GM21360 (cell line): ENCODE data around the gene DNM3.
A peak's percentile ranks its signal among the peaks of the same experiment; 100 is the strongest.
"Not testable (repeated sequence)": the region's sequence is repeated elsewhere in the genome, so short reads cannot be mapped to it uniquely, and the experiment has no call there.

Source experiments
- ATAC-seq: cut with Tn5 transposase; IDR thresholded peaks from one replicate; pipeline ENCODE4 v1.9.1; 2021; ENCODE audit warnings: mild to moderate bottlenecking, moderate library complexity; ENCODE audit not compliant: unreplicated experiment

The DNM3 gene

GRCh38 chr1:171841050-171841910 is at the start of gene DNM3:
Gene DNM3, plus strand, starts transcription at chr1:171841498. Its CDS starts 159 bp downstream, at chr1:171841657.
- peak; percentile 90 for ATAC-seq

DNA sequence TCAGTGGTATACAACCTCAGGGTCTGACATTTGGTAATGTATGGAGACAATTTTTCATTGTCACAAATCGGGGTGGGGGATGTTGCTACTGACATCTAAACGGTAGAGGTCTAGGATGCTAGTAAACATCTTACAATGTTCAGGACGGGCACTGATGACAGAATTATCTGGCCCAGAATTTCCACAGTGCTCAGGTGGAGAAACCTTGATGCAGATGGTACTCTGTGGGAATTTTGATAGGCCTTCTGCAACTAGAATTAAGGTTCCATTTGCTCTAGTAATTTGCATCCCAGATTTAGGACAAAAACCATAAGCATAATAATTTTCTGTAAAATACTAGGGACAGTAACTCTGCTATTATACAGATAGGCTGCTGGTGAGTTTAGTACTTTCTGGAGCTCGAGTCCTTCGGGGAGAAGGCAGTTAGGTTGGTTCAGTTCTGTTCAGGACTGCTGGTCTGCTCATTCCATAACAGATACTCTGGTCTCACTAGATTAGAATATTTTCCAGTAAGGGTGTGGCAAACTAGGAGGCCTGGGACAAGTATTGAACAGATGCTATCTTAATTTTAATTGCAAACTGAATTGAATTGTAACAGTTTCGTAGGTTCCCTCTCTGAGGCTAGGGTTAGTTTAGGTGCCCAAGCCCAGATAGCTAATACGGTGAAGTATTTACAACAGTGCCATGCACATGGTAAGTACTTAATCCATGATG is 48.5 kb upstream of the DNM3 start:
- no peak for ATAC-seq

DNA sequence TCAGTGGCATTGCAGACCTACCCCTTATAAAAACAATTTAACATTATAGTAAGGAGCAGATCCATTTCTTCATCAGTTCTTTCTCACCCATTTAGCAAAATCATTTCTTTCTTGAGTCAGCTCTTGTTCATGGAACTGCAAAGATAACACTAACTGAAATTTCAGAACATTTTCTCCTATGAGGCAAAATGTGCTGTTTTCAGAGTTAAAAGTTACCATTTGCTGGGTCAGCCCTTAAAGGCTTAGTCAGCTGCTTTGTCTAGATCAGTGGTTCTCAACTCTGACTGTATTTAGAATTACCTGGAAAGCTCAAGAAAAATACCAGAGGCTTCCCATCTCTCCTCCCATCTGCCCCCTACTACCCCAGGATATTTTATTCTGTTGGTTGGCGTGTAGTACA is 47.7 kb upstream of the DNM3 start:
- ATAC-seq = no peak

DNA sequence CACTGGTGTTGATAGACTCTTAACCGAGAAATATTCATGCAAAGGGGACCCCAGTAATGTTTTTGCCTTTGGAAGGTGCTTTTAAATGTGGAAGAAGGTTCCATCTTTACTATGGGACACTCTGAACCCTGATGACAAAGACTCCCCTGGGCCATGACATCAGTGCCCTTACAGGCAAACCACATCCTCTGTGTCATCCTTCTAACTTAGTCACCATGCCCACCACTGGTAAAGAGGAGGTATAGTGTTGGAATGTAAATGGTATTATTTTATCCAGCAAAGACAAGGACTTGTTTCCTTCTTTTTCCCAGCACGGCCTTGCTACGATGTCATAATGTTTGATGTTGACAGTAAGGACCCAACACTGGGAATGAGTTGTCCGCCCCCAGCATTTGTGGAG is 47.2 kb upstream of the DNM3 start:
- ATAC-seq = no peak

DNA sequence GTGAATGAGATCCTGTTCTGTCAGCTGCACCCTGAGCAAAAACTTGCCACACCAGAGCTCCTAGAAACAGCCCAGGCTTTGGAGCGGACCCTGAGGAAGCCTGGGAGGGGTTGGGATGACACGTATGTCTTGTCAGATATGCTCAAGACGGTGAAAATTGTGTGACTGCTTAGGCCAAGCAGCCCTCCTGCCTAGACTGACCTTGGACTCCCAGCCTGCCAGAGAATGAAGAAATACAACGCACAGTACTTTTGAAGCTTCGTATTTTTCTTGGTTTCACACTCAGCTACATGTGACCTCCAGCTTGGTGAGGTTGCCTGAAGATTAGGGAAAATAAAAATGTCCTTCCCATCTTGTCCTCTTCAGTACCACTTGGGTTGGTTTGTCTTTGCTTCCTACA is 44.7 kb upstream of the DNM3 start:
- ATAC-seq = no peak

GRCh38 chr1:171798311-171798710 is 43.0 kb upstream of the DNM3 start:
- no peak for ATAC-seq

GRCh38 chr1:171798765-171799164 is 42.5 kb upstream of the DNM3 start:
- no peak for ATAC-seq

- ATAC-seq = no peak
These were observed 42.1 kb upstream of the DNM3 start for GRCh38 chr1:171799166-171799565.

DNA sequence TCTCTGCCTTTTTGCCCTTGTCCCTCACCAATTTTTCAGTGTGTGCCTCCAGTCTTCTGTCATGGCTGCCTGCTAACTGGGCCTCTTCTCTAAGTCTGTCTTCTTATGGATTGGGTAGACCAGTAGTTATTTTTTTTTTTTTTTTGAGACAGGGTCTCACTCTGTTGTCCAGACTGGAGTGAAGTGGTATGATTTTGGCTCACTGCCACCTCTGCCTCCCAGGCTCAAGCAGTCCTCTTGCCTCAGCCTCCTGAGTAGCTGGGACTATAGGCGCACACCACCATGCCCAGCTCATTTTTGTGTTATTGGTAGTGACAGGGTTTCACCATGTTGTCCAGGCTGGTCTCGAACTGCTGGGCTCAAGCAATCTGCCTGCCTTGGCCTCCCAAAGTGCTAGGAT is 41.6 kb upstream of the DNM3 start:
- not testable (repeated sequence) for ATAC-seq

DNA sequence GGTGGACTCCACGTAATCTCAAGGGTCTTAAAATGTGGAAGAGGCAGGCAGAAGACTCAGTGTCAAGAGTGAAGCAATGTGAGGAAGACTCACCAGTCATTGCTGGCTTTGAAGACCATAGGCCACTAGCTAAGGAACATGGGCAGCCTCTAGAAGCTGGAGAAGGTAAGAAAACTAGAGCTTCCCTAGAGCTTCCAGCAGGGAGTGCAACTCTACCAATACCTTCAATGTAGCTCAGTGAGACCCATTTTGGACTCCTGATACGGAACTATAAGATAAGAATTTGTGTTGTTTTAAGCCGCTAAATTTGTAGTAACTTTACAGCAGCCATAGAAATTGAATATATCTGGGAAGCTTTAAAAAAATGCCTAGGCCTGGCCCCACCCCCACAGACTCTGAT is 41.0 kb upstream of the DNM3 start:
- no peak for ATAC-seq

- no peak for ATAC-seq
These were observed 40.4 kb upstream of the DNM3 start for GRCh38 chr1:171800851-171801250.

DNA sequence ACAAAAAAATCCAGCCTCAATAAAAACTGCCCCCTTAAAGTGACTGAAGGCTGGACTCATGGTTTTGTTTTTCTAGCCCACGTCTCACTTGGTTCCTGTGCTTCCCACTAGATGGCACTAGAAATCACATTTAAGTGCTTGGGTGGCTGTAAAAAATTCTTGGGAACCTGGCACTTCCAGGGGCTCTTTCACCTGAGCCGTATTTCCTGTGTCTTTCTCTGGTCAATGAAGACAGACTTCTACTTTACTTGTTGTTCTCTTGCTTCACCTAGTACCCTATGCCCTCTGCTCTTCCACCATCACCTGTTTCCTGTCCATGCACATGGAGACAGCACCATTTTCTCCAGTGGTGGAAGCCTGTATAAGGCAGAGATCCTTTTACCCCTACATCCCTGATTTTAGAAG is 39.8 kb upstream of the DNM3 start:
- ATAC-seq = no peak

DNA sequence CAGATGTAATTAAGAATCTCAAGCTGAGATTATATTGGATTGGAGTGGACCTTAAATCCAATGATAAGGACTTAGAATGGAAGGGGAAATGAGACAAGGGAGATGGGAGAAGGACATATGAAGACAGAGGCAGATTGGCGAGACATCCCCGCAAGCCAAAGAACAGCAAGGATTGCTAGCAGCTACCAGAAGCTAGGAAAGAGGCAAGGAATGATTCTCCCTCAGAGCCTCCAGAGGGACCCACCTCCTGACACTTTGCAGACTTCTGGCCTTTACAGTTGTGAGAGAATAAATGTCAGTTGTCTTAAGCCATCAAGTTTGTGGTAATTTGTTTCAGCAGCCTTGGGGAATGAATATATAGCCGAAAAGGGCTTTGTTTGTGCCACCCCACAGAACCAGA is 39.1 kb upstream of the DNM3 start:
- no peak for ATAC-seq

DNA sequence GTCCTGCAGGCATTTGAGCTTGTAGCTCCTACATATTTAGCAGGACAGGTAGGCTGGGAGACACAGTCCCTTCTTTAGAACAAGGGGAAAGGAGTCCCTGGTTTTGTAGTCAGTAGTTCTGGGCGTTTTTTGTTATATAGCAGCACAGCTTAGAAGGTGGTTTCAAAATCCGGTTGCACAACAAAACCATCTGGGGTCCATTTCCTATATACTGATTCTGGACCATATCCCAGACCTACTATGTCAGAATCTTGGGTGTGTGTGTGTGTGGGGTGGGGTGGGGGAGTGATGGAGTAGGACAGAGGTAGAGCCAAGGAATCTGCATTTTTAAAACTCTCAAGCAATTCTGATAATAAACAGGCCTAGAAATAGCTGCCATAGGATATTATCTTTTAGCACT is 38.3 kb upstream of the DNM3 start:
- no peak for ATAC-seq

- ATAC-seq = no peak
These were observed 37.8 kb upstream of the DNM3 start for GRCh38 chr1:171803461-171804022.

- ATAC-seq = peak; percentile 76
These were observed 35.7 kb upstream of the DNM3 start for GRCh38 chr1:171805395-171806115.

DNA sequence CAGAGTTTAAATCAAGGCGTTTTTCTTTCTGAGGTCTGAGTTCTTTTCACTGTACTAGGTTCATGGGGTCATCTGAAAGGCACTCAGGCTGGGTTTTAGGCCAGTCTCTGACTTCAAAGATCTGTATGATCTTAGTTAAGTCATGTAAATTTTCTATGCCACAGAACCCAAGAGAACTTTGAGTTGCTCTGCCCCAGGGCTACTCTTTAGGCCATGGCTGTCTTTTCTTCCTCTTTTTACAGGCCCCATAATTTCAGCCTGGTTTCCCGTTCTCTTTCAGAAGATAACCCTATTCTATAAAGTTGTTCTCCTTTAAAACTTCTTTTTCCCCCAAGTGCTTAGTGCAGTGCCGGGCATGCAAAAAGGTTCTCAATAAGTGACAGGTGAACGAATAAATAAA is 33.7 kb upstream of the DNM3 start:
- no peak for ATAC-seq

GRCh38 chr1:171809834-171810233 is 31.5 kb upstream of the DNM3 start:
- no peak for ATAC-seq

GRCh38 chr1:171811672-171812071 is 29.6 kb upstream of the DNM3 start:
- no peak for ATAC-seq

- no peak for ATAC-seq
These were observed 26.6 kb upstream of the DNM3 start for GRCh38 chr1:171814692-171815091.

GRCh38 chr1:171816300-171816901 is 24.9 kb upstream of the DNM3 start:
- no peak for ATAC-seq
